Endometrial microvascular endothelial cells (primary cell): ENCODE results near the gene GARIN5A. TPM values are rescaled to one million over a fixed set of nuclear protein-coding genes. Genes with fewer than 3 reads are reported as not detected.

Source experiments
- in situ Hi-C: cut with HindIII; loops from 2 replicates; pipeline ENCODE4 v1.10.0; 2017; ENCODE audit warnings: low sequenced_read_pairs, low pct_unique_long_range_greater_than_20kb; ENCODE audit errors: inconsistent ontology term
- total RNA-seq: library from RNA; depleted of rRNA; stranded (reverse); fragments of >200 nt; gene quantifications from one replicate; pipeline ENCODE4 v1.2.3, GENCODE V29; 2015; ENCODE audit errors: inconsistent ontology term

GARIN5A gene
- total RNA-seq, 1 donor from 2014 or later = not detected

DNA sequence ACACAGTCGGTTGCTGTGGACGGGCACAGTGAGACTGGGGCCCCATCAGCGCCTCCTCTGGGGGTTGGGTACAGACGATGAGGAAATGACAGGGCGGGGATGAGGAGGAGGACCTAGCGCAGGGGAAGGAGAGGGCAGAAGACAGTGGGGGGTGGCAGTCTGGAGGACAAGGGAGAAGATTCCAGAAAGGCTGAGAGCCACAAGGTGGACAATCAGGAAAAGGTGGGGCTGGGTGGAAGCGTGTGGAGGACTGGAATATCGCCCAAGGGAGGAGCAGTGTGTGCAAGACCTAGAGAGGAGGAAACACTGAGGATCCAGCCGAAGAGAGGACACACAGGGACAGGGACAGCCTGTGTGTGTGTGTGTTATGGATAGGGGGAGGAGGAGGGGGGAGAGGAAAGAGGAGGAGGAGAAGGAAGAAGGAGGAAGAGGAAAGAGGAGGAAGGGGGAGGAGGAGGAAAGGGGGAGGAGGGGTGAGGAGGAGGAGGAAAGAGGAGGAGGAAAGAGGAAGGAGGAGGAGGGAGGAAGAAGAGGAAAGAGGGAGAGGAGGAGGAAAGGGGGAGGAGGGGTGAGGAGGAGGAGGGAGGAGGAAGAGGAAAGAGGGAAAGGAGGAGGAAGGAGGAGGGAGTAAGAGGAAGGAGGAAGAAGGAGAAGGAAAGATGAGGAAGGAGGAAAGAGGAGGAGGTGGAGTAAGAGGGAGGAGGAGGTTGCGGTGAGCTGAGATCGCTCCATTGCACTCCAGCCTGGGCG, 15.8 kb upstream of the GARIN5A start:
- in situ Hi-C loops = no loop called here

- in situ Hi-C loops = no loop called here
Measured at GRCh38 chr19:50490991-50491472, 14.4 kb upstream of the GARIN5A start.

- in situ Hi-C loops = no loop called here
Measured at GRCh38 chr19:50490411-50490811, 13.8 kb upstream of the GARIN5A start.

GRCh38 chr19:50489461-50490011, 12.9 kb upstream of the GARIN5A start:
- in situ Hi-C loops = no loop called here

DNA sequence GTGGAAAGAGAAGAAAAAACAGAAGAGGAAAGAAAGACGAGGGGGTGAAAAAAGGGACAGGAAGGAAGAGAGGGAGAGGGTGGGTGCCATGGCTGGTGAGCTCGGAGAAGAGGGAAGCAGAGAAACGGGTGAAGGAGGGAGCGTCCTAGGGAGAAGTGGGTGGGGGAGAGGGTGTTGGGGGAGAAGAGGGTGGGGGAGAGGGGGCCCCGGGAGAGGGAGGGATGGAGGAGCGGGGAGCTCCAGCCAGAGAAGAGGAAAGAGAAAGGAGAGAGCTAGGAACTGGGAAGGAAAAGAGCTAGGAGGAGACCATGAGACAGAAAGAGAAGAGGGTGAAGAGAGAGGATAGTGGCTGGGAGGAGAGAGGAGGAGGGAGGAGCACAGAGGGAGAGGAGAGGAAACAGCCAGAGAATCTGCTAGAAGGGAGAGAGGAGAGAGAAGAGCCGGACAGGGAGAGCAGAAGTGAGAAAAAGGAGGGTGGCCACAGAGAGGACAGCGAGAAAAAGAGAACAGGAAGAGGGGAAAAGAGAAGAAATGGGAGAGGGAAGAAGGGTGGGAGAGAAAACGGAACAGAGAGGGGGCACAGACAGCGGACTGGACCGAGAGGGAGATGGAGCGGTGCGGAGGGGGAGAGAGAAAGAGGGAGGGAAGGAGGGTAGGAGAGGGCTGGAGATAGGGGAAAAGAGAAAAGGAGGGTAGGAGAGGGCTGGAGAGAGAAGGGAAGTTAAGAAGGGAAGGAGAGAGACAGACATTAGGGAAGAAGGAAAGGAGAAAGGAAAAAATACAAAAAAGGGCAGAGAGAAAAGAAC, 11.9 kb upstream of the GARIN5A start:
- in situ Hi-C loops = no loop called here

DNA sequence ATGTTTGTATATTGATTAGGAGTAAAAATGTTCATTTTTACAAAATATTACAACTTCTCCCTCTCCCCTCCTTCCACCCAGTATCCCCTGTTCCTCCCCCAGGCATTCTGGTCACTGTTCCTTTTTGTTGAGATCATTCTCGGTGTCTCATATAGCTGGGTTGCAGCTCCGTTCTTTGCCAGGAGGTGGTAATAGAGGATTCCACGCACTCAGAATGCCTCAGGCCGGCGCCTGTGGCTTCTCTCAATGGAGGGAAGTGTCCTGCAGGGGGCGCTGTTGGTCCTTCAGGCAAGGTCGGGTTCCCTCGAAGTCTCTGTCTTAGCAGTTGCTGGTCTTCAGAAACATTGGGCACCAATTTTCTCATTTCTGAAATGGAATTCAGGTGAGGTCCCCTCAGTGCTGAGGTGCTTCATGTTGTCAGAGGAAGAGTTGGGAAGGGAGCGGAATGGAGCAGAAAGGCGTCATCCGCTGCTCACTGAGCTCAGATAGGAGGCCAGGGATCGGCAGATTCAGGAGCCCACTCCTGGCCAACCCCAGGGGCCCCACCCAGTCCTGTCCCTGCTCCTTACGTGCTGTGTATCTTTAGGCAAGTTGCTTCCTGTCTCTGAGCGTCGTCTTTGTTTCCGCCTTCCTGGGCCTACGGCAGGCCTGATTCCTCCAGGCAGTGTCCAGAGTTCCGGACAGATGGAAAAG, 10.3 kb upstream of the GARIN5A start:
- in situ Hi-C loops = no loop called here

GRCh38 chr19:50485284-50485955, 8.8 kb upstream of the GARIN5A start:
- in situ Hi-C loops = no loop called here

DNA sequence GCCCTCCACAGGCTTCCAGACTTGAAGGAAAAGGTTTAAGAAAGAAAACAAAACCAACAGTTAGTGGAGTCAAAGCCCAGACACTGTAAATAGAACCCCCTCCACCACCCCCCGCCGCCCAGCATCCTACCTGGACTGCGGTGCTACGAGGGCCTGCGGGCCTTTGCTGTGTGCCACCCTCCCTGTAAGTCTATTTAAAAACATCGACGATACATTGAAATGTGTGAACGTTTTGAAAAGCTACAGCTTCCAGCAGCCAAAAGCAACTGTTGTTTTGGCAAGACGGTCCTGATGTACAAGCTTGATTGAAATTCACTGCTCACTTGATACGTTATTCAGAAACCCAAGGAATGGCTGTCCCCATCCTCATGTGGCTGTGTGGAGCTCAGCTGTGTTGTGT, 6.3 kb upstream of the GARIN5A start:
- in situ Hi-C loops = no loop called here

DNA sequence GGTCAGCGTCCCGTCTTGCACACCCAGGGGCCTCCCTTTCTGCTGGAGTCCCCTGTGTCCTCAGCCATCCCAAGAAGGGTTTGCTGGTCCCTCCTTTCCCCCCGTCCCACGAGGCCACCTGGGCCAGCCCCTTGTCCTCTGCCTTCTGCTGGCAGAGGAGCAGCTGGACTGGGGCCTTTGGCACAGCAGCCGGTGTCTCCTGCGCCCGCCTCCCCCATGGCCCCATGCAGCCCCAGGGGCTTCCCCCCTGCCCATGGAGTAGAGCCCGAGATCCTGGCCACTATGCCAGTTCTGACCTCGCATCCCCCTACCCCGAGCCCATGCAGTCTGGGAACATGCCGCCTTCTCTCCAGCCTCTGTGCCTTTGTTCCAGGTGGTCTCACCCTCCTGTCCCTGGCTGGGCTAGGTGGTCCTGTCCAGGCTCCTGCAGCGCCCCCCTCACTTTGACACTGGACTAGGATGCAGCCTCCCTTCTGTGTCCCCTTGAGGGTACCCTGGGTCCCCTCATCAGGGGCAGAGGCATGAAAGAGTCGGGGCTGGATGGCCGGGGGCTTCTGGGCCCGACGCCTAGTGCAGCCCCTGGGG, 5.7 kb upstream of the GARIN5A start:
- in situ Hi-C loops = no loop called here

- in situ Hi-C loops = no loop called here
Measured at GRCh38 chr19:50481351-50482149, 4.9 kb upstream of the GARIN5A start.

DNA sequence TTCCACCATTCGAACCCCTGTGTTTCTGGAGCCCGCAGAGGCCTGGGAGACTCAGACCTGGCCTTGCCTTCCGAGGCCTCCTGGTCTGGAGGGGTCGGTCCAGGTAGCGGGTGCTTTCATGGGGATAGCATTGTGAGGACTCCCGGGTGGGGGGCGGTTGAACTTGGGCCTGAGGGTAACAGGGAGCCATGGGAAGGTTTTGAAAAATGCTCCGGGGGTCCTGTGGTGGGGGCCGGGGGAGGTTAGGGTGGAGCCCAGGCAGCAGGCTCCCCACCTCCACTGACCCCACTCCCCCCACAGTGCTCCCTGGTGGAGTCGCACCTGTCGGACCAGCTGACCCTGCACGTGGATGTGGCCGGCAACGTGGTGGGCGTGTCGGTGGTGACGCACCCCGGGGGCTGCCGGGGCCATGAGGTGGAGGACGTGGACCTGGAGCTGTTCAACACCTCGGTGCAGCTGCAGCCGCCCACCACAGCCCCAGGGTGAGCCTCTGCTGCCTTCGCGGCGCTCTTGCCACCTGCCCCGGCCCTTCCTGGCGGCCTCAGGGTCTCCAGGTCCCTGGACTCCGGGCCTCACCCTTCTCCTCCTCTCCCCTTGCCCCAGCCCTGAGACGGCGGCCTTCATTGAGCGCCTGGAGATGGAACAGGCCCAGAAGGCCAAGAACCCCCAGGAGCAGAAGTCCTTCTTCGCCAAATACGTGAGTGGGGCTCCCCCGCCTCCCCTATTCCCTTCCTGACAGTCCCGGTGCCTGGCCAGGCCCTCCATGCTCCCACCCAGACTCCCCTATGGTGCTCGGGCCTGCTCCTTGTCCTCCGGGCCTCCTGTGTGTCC, 3.8 kb upstream of the GARIN5A start:
- in situ Hi-C loops = no loop called here

DNA sequence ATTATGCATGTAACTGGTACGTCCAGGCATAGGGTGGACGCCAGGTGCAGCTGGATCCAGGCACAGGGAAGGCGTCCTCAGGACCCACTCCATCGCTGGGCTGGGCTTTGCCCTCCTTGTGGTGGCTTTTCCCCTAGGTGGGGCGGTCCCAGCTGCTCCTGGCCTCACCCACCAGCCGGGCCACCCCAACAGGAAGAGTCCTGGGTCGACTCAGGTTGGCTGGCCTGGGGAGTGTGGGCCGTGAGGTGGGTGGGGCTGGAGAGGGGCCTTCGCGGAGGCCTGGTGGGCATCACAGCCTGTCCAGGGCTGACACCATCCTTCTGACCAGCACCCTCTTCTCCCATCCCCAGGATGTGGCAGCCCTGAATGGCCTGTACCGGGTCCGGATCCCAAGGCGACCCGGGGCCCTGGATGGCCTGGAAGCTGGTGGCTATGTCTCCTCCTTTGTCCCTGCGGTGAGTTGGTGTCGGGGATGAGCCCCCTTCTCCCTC, 3.2 kb upstream of the GARIN5A start:
- in situ Hi-C loops = no loop called here

- in situ Hi-C loops = no loop called here
Measured at GRCh38 chr19:50478901-50479715, 2.5 kb upstream of the GARIN5A start.

DNA sequence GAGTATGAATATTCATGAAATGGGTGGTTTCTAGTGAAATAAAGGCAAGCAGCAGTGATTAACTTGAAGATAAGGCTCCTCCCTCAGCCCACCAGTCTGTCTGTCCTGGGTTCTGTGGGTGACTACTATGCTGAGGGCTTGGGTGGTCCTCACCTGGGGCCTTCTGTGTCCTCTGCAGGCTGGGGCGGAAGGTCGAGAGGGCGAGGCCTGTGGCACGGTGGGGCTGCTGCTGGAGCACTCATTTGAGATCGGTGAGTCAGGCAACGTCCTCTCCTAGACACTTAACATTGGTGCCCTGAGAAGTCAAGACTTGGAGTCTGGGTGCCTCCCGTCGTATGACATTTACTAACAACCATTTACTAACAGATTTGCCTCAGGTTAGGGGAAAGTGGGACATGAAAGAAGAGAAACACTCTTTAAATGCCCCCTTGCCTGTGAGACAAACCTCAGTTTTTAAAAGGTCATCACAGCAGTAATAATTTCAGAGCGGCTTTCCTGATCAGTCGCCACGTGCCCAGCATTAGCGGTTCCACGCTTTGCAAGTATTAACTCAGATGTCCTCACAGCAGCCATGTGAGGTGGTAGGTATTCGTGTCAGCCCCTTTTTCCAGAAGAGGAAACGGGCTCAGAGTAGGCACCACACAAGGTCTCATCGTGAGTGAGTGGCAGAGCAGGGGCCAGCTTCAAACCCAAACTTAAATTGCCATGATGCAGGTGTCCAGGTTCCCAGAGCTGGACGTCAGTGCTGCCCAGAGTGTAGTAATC, 1.3 kb upstream of the GARIN5A start:
- in situ Hi-C loops = no loop called here

- in situ Hi-C loops = no loop called here
Measured at GRCh38 chr19:50476907-50477238, 225 bp upstream of the GARIN5A start.
